K562 (cell line): ENCODE measurements around the gene KCNC3. TPM values are rescaled to one million over a fixed set of nuclear protein-coding genes. Genes with fewer than 3 reads are reported as not detected.

Experiments used
- POLR2G ChIP-seq: fragments of 200-400 bp; formaldehyde crosslinking; IDR thresholded peaks from 2 replicates; pipeline ENCODE4 v1.6.1; 2017; ENCODE audit warnings: low read depth, mild to moderate bottlenecking, antibody characterized with exemption, low read length, moderate library complexity
- RBFOX2 ChIP-seq: fragments of 200-400 bp; formaldehyde crosslinking; IDR thresholded peaks from 2 replicates; pipeline ENCODE4 v1.6.1; 2017; ENCODE audit warnings: low read depth, mild to moderate bottlenecking, low read length, moderate library complexity
- TARDBP ChIP-seq: fragments of 450-650 bp; IDR thresholded peaks from 2 replicates; pipeline ENCODE4 v1.6.1; 2016
- ZNF311 ChIP-seq: fragments of 250-450 bp; sonication (Bioruptor Pico); IDR thresholded peaks from 2 replicates; pipeline ENCODE4 v1.4.0; 2020; ENCODE audit warnings: mild to moderate bottlenecking, moderate library complexity
- polyA plus RNA-seq, 8 experiments: library from polyadenylated mRNA; depleted of rRNA in 4 of 8; stranded (reverse) in 5 of 8; unstranded in 3 of 8; fragments of >200 nt; fragmentation: Nextera tagmentation in 2 of 8; fragmentation: Illumina TruSeq in 1 of 8; extraction: Ambion mirVana in 2 of 8; extraction: Trizol in 1 of 8; gene quantifications; 2 replicates each; pipeline versions ENCODE4 v1.2.1 to v1.2.3, GENCODE V29; 2011 to 2014; ENCODE audit warnings: inconsistent platforms in 1 of 8, missing spikeins in 1 of 8
- total RNA-seq, 7 experiments: library from RNA; depleted of rRNA in 6 of 7; stranded (reverse); fragments of >200 nt in 6 of 7; fragmentation: Illumina TruSeq in 2 of 7; extraction: Trizol in 2 of 7; gene quantifications; 2 replicates each; pipeline versions ENCODE4 v1.2.1 to v1.2.3, GENCODE V29; 2011 to 2021; ENCODE audit warnings: low replicate concordance in 1 of 7
- TF ChIP-seq, protein P1 (sequence below), 2 experiments: fragments of 450-650 bp in 1 of 2; sonication (generic) in 1 of 2; formaldehyde crosslinking in 1 of 2; IDR thresholded peaks; 2 replicates each; pipeline versions ENCODE4 v1.7.1 to v1.9.0; 2016 to 2022; ENCODE audit warnings: inconsistent platforms in 1 of 2, mild to moderate bottlenecking in 1 of 2, missing genetic modification reagents in 1 of 2
- TF ChIP-seq, protein P2 (sequence below): fragments of 250-450 bp; sonication (Bioruptor Pico); IDR thresholded peaks from 2 replicates; pipeline ENCODE4 v1.5.1; 2021; ENCODE audit warnings: mild to moderate bottlenecking
- TF ChIP-seq, protein P3 (sequence below): fragments of 450-650 bp; IDR thresholded peaks from 2 replicates; pipeline ENCODE4 v1.6.1; 2017; ENCODE audit warnings: mild to moderate bottlenecking, moderate library complexity
- TF ChIP-seq, protein P4 (sequence below): sonication (generic); formaldehyde crosslinking; IDR thresholded peaks from 2 replicates; pipeline ENCODE4 v1.8.1; 2023; ENCODE audit warnings: mild to moderate bottlenecking, missing genetic modification reagents

Gene KCNC3
- total and polyA plus RNA-seq, 9 of the 15 experiments (the other 6 are each of a cell fraction or from before 2014, with no cell fraction given): 0.03 to 26.2 (median 2.0) TPM

DNA sequence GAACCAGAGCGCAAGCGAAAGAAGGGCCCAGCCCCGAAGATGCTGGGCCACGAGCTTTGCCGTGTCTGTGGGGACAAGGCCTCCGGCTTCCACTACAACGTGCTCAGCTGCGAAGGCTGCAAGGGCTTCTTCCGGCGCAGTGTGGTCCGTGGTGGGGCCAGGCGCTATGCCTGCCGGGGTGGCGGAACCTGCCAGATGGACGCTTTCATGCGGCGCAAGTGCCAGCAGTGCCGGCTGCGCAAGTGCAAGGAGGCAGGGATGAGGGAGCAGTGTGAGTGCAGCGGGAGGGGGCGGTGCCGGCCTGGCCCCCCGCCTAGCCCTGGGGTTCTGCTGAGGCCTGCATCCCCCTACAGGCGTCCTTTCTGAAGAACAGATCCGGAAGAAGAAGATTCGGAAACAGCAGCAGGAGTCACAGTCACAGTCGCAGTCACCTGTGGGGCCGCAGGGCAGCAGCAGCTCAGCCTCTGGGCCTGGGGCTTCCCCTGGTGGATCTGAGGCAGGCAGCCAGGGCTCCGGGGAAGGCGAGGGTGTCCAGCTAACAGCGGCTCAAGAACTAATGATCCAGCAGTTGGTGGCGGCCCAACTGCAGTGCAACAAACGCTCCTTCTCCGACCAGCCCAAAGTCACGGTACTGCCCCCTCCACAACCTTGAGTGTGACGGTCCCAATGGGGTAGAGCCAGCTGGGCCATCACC is 49.1 kb upstream of the KCNC3 start (continued):
- TF ChIP-seq, protein P1, sequence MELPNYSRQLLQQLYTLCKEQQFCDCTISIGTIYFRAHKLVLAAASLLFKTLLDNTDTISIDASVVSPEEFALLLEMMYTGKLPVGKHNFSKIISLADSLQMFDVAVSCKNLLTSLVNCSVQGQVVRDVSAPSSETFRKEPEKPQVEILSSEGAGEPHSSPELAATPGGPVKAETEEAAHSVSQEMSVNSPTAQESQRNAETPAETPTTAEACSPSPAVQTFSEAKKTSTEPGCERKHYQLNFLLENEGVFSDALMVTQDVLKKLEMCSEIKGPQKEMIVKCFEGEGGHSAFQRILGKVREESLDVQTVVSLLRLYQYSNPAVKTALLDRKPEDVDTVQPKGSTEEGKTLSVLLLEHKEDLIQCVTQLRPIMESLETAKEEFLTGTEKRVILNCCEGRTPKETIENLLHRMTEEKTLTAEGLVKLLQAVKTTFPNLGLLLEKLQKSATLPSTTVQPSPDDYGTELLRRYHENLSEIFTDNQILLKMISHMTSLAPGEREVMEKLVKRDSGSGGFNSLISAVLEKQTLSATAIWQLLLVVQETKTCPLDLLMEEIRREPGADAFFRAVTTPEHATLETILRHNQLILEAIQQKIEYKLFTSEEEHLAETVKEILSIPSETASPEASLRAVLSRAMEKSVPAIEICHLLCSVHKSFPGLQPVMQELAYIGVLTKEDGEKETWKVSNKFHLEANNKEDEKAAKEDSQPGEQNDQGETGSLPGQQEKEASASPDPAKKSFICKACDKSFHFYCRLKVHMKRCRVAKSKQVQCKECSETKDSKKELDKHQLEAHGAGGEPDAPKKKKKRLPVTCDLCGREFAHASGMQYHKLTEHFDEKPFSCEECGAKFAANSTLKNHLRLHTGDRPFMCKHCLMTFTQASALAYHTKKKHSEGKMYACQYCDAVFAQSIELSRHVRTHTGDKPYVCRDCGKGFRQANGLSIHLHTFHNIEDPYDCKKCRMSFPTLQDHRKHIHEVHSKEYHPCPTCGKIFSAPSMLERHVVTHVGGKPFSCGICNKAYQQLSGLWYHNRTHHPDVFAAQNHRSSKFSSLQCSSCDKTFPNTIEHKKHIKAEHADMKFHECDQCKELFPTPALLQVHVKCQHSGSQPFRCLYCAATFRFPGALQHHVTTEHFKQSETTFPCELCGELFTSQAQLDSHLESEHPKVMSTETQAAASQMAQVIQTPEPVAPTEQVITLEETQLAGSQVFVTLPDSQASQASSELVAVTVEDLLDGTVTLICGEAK (IDR thresholded peaks at IDR 0.05): no peak
- TF ChIP-seq, protein P1 (CRISPR knock-in tag; IDR thresholded peaks at IDR 0.05): no peak
- TF ChIP-seq, protein P2, sequence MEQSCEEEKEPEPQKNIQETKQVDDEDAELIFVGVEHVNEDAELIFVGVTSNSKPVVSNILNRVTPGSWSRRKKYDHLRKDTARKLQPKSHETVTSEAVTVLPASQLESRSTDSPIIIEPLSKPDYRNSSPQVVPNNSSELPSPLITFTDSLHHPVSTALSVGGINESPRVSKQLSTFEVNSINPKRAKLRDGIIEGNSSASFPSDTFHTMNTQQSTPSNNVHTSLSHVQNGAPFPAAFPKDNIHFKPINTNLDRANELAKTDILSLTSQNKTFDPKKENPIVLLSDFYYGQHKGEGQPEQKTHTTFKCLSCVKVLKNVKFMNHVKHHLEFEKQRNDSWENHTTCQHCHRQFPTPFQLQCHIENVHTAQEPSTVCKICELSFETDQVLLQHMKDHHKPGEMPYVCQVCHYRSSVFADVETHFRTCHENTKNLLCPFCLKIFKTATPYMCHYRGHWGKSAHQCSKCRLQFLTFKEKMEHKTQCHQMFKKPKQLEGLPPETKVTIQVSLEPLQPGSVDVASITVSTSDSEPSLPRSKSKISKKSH: no peak
- no peak for TF ChIP-seq TARDBP
- peak; percentile 49 for TF ChIP-seq POLR2G
- no peak for TF ChIP-seq ZNF311 (CRISPR knock-in tag)
- TF ChIP-seq, protein P3, sequence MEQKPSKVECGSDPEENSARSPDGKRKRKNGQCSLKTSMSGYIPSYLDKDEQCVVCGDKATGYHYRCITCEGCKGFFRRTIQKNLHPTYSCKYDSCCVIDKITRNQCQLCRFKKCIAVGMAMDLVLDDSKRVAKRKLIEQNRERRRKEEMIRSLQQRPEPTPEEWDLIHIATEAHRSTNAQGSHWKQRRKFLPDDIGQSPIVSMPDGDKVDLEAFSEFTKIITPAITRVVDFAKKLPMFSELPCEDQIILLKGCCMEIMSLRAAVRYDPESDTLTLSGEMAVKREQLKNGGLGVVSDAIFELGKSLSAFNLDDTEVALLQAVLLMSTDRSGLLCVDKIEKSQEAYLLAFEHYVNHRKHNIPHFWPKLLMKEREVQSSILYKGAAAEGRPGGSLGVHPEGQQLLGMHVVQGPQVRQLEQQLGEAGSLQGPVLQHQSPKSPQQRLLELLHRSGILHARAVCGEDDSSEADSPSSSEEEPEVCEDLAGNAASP: no peak
- peak; percentile 74 for TF ChIP-seq RBFOX2
- TF ChIP-seq, protein P4, sequence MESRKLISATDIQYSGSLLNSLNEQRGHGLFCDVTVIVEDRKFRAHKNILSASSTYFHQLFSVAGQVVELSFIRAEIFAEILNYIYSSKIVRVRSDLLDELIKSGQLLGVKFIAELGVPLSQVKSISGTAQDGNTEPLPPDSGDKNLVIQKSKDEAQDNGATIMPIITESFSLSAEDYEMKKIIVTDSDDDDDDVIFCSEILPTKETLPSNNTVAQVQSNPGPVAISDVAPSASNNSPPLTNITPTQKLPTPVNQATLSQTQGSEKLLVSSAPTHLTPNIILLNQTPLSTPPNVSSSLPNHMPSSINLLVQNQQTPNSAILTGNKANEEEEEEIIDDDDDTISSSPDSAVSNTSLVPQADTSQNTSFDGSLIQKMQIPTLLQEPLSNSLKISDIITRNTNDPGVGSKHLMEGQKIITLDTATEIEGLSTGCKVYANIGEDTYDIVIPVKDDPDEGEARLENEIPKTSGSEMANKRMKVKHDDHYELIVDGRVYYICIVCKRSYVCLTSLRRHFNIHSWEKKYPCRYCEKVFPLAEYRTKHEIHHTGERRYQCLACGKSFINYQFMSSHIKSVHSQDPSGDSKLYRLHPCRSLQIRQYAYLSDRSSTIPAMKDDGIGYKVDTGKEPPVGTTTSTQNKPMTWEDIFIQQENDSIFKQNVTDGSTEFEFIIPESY (CRISPR knock-in tag): peak; percentile 88
